ENCODE data around the gene EID2B.

Gene EID2B

DNA sequence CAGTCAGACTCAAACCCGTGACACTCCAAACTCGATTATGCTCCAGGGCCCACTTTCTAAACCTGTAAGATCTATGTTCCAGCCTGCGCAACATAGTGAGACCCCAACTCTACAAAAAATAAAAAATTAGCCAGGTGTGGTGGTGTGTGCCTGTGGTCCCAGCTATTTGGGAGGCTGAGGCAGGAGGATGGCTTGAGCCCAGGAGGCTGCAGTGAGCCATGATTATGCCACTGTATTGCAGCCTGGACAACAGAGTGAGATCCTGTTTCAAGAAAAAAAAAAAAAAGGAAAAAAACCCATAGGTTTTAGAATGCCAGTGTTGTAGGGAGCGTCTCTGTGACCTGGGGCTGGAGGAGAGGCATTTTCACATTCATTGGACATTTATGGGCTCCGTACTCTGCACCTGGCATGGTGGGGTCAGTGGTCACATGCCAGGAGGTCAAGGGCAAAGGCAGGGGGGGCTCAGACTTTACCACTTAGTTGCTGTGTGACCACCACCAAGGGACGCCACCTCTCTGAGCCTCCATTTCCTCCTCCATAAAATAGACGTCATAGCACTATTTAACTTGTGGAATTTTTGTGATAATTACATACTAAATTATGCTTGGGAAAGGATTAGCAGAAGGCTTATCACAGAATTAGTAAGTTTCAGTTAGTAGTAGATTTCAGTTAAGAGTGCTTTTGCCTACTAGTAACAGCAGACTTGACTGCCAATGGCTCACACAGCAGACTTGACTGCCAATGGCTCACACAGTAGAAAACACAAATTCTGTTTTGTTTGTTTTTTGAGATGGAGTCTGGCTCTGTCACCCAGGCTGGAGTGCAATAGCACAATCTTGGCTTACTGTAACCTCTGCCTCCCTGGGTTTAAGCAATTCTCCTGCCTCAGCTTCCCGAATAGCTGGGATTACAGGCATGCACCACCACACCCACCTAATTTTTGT is 11.8 kb downstream of the EID2B start:
- Histone ChIP-seq H3K27ac (replicated peaks) (no peak overlapping the region), H3K27me3 (ENCODE audit: insufficient read depth, poor library complexity, severe bottlenecking) (peaks cover 10% of the 10 kb centered on the region), H3K4me3 (replicated peaks; ENCODE audit: insufficient read depth, low read length) (no peak overlapping the region)
- TF ChIP-seq POLR2AphosphoS5 (IDR thresholded peaks at IDR 0.05; ENCODE audit: low read depth) = no peak
- no peak for DNase-seq (ENCODE audit: low read depth in 1 of 2, low spot score in 1 of 2)

DNA sequence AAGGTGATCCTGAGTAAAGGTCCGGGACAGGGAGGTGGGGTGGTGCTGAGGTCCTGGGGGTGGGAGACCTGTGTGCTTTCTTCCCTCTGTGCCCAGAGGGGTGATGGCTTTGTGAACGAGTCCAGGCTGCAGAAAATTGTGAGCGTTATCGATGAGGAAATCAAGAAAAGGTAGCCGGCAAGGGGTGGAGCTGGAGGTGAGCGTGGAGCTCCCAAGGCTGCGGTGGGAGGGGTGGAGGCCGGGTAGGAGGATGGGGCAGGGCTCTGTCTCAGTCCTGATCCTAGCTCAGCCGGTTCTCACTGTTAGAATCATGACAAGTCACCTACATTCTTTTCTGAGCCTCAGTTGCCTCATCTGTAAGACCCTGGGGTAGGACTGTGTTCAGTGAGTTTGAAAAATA is 13.7 kb downstream of the EID2B start:
- no peak overlapping the region for H3K4me3 ChIP-seq (replicated peaks; ENCODE audit: insufficient read depth, low read length)
- TF ChIP-seq POLR2AphosphoS5 (IDR thresholded peaks at IDR 0.05; ENCODE audit: low read depth) = no peak
- TF ChIP-seq, protein P1, sequence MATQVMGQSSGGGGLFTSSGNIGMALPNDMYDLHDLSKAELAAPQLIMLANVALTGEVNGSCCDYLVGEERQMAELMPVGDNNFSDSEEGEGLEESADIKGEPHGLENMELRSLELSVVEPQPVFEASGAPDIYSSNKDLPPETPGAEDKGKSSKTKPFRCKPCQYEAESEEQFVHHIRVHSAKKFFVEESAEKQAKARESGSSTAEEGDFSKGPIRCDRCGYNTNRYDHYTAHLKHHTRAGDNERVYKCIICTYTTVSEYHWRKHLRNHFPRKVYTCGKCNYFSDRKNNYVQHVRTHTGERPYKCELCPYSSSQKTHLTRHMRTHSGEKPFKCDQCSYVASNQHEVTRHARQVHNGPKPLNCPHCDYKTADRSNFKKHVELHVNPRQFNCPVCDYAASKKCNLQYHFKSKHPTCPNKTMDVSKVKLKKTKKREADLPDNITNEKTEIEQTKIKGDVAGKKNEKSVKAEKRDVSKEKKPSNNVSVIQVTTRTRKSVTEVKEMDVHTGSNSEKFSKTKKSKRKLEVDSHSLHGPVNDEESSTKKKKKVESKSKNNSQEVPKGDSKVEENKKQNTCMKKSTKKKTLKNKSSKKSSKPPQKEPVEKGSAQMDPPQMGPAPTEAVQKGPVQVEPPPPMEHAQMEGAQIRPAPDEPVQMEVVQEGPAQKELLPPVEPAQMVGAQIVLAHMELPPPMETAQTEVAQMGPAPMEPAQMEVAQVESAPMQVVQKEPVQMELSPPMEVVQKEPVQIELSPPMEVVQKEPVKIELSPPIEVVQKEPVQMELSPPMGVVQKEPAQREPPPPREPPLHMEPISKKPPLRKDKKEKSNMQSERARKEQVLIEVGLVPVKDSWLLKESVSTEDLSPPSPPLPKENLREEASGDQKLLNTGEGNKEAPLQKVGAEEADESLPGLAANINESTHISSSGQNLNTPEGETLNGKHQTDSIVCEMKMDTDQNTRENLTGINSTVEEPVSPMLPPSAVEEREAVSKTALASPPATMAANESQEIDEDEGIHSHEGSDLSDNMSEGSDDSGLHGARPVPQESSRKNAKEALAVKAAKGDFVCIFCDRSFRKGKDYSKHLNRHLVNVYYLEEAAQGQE (IDR thresholded peaks at IDR 0.05; ENCODE audit: insufficient replicate concordance, low read depth) = no peak
- TF ChIP-seq, protein P2, sequence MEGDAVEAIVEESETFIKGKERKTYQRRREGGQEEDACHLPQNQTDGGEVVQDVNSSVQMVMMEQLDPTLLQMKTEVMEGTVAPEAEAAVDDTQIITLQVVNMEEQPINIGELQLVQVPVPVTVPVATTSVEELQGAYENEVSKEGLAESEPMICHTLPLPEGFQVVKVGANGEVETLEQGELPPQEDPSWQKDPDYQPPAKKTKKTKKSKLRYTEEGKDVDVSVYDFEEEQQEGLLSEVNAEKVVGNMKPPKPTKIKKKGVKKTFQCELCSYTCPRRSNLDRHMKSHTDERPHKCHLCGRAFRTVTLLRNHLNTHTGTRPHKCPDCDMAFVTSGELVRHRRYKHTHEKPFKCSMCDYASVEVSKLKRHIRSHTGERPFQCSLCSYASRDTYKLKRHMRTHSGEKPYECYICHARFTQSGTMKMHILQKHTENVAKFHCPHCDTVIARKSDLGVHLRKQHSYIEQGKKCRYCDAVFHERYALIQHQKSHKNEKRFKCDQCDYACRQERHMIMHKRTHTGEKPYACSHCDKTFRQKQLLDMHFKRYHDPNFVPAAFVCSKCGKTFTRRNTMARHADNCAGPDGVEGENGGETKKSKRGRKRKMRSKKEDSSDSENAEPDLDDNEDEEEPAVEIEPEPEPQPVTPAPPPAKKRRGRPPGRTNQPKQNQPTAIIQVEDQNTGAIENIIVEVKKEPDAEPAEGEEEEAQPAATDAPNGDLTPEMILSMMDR (IDR thresholded peaks at IDR 0.05; ENCODE audit: insufficient read depth, low read length) = no peak
- no peak for TF ChIP-seq SPI1 (IDR thresholded peaks at IDR 0.05; ENCODE audit: borderline replicate concordance, low read depth)
- TF ChIP-seq GABPA (IDR thresholded peaks at IDR 0.05; ENCODE audit: low read depth) = no peak
- DNase-seq (ENCODE audit: low read depth in 1 of 2, low spot score in 1 of 2) = no peak
- no peak overlapping the region for H3K27ac ChIP-seq (replicated peaks)
- peaks cover 29% of the 10 kb centered on the region for H3K27me3 ChIP-seq (ENCODE audit: insufficient read depth, poor library complexity, severe bottlenecking)

DNA sequence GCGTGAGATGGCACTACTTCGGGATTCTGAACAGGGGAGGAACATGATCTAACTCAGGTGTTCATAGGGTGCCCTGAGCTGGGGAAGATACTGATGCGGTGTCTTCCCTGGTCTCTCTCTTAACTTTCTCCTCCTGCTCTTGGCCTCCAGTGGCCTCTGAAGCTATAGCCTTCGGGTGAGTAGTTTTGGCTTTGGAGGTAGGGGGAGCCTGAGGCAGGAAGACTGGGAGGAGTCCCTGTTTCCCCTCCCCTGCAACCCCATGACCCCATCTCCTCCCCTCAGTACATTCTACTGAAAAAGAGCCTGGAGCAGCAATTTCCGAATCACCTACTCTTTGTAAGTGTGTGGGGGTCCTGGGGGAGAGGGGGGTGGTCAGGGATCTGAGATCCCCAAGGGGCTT is 14.2 kb downstream of the EID2B start:
- Histone ChIP-seq H3K27ac (replicated peaks) (no peak overlapping the region), H3K27me3 (ENCODE audit: insufficient read depth, poor library complexity, severe bottlenecking) (peaks cover 33% of the 10 kb centered on the region), H3K4me3 (replicated peaks; ENCODE audit: insufficient read depth, low read length) (no peak overlapping the region)
- TF ChIP-seq, protein P2 (IDR thresholded peaks at IDR 0.05; ENCODE audit: insufficient read depth, low read length) = no peak
- TF ChIP-seq POLR2AphosphoS5 (IDR thresholded peaks at IDR 0.05; ENCODE audit: low read depth) (no peak), GABPA (IDR thresholded peaks at IDR 0.05; ENCODE audit: low read depth) (no peak), SPI1 (IDR thresholded peaks at IDR 0.05; ENCODE audit: borderline replicate concordance, low read depth) (no peak)
- TF ChIP-seq, protein P1 (IDR thresholded peaks at IDR 0.05; ENCODE audit: insufficient replicate concordance, low read depth) = no peak
- DNase-seq (ENCODE audit: low read depth in 1 of 2, low spot score in 1 of 2) = no peak

DNA sequence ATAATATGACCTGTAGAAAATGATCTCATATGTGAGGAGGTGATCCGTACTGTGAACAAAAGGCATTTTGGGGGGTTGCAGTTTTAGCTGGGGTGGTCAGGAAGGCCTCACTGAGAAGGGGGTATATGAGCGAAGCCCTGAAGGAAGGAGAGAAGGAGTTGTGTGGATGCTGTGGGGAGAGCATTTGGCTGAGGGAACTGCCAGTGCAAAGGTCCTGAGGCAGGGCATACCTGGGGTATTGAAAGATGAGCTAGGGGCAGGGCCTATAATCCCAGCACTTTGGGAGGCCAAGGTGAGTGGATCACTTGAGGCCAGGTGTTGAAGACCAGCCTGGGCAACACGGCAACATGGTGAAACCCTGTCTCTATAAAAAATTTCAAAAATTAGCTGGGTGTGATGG is 15.2 kb downstream of the EID2B start:
- H3K27ac ChIP-seq (replicated peaks) = no peak overlapping the region
- H3K4me3 ChIP-seq (replicated peaks; ENCODE audit: insufficient read depth, low read length) = no peak overlapping the region
- no peak for TF ChIP-seq POLR2AphosphoS5 (IDR thresholded peaks at IDR 0.05; ENCODE audit: low read depth)
- TF ChIP-seq, protein P1 (IDR thresholded peaks at IDR 0.05; ENCODE audit: insufficient replicate concordance, low read depth) = no peak
- TF ChIP-seq SPI1 (IDR thresholded peaks at IDR 0.05; ENCODE audit: borderline replicate concordance, low read depth) = no peak
- TF ChIP-seq, protein P2 (IDR thresholded peaks at IDR 0.05; ENCODE audit: insufficient read depth, low read length) = no peak
- no peak for TF ChIP-seq GABPA (IDR thresholded peaks at IDR 0.05; ENCODE audit: low read depth)
- no peak for DNase-seq (ENCODE audit: low read depth in 1 of 2, low spot score in 1 of 2)
- peaks cover 37% of the 10 kb centered on the region for H3K27me3 ChIP-seq (ENCODE audit: insufficient read depth, poor library complexity, severe bottlenecking)

All from HL-60 (cell line).